SU-DHL-6 (cell line): ENCODE measurements around the gene RGS6.

ENCODE experiments used
- H2AFZ ChIP-seq: fragments of 200-600 bp; sonication (generic); 2 replicates; pipeline ENCODE4 v1.6.1; 2014; ENCODE audit warnings: low read depth, mild to moderate bottlenecking, moderate library complexity, mixed read lengths, antibody characterized with exemption, low read length; ENCODE audit not compliant: severe bottlenecking
- H3F3A ChIP-seq: fragments of 200-600 bp; shearing (Covaris generic); 2 replicates; pipeline ENCODE4 v1.6.0; 2016; ENCODE audit warnings: antibody characterized with exemption, mild to moderate bottlenecking; ENCODE audit not compliant: insufficient read depth
- H3K27ac ChIP-seq: fragments of 200-600 bp; sonication (generic); 2 replicates; pipeline ENCODE4 v1.5.1; 2016; ENCODE audit warnings: low read depth, mild to moderate bottlenecking, low read length, moderate library complexity, mixed read lengths
- H3K27me3 ChIP-seq: fragments of 200-600 bp; sonication (generic), shearing (Covaris generic); 2 replicates; pipeline ENCODE4 v1.6.0; 2014; ENCODE audit warnings: mild to moderate bottlenecking, low read length
- H3K36me3 ChIP-seq: fragments of 200-600 bp; sonication (generic); 2 replicates; pipeline ENCODE4 v1.6.1; 2014; ENCODE audit warnings: mild to moderate bottlenecking, low read length, mixed read lengths
- H3K4me2 ChIP-seq: fragments of 300-600, 200-600 bp; shearing (Covaris generic), sonication (generic); 2 replicates; pipeline ENCODE4 v1.6.0; 2014; ENCODE audit warnings: low read length, low read depth, mild to moderate bottlenecking; ENCODE audit not compliant: poor library complexity, severe bottlenecking
- H3K4me3 ChIP-seq: fragments of 200-600 bp; sonication (generic); 2 replicates; pipeline ENCODE4 v1.5.1; 2014; ENCODE audit warnings: antibody characterized with exemption, low read length, mild to moderate bottlenecking, mixed read lengths; ENCODE audit not compliant: insufficient read depth, poor library complexity, severe bottlenecking
- H3K79me2 ChIP-seq: fragments of 200-600 bp; sonication (generic); 2 replicates; pipeline ENCODE4 v1.6.1; 2014; ENCODE audit warnings: mild to moderate bottlenecking, low read length, moderate library complexity; ENCODE audit not compliant: insufficient read depth
- H3K9ac ChIP-seq: fragments of 200-600 bp; sonication (generic); 2 replicates; pipeline ENCODE4 v1.7.0; 2014; ENCODE audit warnings: mild to moderate bottlenecking, low read length
- H3K9me2 ChIP-seq: fragments of 200-600 bp; sonication (generic); replicated peaks from 2 replicates; pipeline ENCODE4 v1.6.1; 2014; ENCODE audit warnings: low read length; ENCODE audit not compliant: insufficient read depth
- H3K9me3 ChIP-seq: fragments of 200-600 bp; sonication (generic); 2 replicates; pipeline ENCODE4 v1.6.1; 2014; ENCODE audit warnings: low read length, mixed read lengths; ENCODE audit not compliant: insufficient read depth
- H4K20me1 ChIP-seq: fragments of 200-600 bp; sonication (generic); 2 replicates; pipeline ENCODE4 v1.6.1; 2014; ENCODE audit warnings: low read depth, mild to moderate bottlenecking, antibody characterized with exemption, low read length, moderate library complexity, mixed read lengths
- CTCF ChIP-seq: fragments of 200-600 bp; sonication (generic); IDR thresholded peaks from one replicate; pipeline ENCODE4 v1.5.1; 2017; ENCODE audit warnings: antibody characterized with exemption, mild to moderate bottlenecking, low read length, moderate library complexity; ENCODE audit not compliant: insufficient read depth, poor library complexity, severe bottlenecking
- EZH2phosphoT487 ChIP-seq: fragments of 200-600 bp; sonication (generic), shearing (Covaris generic); conservative IDR thresholded peaks from 2 replicates; pipeline ENCODE4 v1.6.1; 2018; ENCODE audit warnings: mild to moderate bottlenecking, antibody characterized with exemption, low read length, moderate library complexity, mixed read lengths

The RGS6 gene

DNA sequence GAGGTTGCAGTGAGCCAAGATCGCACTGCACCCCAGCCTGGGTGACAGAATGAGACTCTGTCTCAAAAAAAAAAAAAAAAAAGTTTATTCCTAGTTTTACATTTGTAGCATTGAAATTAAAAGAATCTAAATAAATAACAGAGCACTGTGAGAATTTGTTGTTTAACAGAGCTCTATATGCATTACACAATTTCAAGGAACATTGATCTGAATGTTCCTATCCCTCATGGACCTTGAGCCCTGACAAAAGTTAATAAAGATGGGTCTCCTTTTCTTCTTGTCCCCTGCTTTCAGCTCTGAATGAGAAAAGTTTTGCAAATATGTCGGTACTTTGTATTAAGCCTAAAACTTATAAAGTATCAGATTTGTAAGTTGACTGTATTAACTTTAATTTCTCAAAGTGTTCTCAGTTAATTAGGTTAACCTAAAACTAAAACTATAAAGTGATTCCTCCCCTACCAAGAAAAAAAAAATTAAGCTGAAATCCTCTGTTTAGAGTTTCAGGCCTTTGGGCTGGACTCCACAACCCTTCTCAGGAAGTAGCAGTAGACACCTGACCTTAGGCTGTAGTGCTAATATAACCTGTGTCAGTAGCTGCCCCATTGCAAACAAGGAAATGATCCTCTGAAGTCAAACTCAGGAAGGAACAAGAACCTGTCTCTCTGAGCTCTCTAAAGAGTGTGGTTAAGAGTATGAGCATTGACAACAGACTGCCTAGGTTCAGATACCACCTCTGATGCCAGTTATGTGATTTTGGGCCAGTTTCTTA, 484.0 kb downstream of the RGS6 start:
- Histone ChIP-seq H3K27ac (no peak overlapping the region), H3K27me3 (no peaks in the 10 kb centered on the region), H3K36me3 (no peaks in the 10 kb centered on the region), H3K4me2 (no peak overlapping the region), H2AFZ (no peak overlapping the region), H4K20me1 (no peaks in the 10 kb centered on the region), H3K9ac (no peak overlapping the region), H3K9me2 (no peaks in the 10 kb centered on the region), H3K79me2 (no peaks in the 10 kb centered on the region), H3K4me3 (no peak overlapping the region), H3F3A (no peaks in the 10 kb centered on the region), H3K9me3 (no peaks in the 10 kb centered on the region)
- TF ChIP-seq CTCF (no peak), EZH2phosphoT487 (no peak)

DNA sequence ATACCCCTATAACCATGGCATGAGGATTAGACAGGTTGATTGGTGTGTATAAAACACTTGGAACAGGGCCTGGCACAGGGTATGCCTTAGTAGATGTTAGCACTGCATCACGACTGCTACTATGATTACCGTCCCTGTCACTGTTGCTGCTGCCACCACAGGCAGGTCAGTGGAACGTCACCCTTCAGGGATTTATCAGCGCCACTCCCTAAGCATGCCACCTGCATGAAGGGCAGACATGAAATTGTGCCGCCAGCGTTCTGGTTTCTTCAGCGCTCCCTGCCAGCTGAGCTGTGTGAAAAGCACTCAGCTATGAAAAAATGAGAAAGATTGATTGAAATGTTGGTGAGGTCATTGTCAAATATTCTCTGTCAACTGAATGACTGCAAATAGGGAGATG, 484.7 kb downstream of the RGS6 start:
- TF ChIP-seq CTCF (peak; percentile 40), EZH2phosphoT487 (no peak)

GRCh38 chr14:72418806-72419205, 486.6 kb downstream of the RGS6 start:
- no peak overlapping the region for H3K4me2 ChIP-seq
- H3F3A ChIP-seq: no peaks in the 10 kb centered on the region
- no peaks in the 10 kb centered on the region for H3K36me3 ChIP-seq
- H2AFZ ChIP-seq: no peak overlapping the region
- no peaks in the 10 kb centered on the region for H3K79me2 ChIP-seq
- no peaks in the 10 kb centered on the region for H4K20me1 ChIP-seq
- H3K4me3 ChIP-seq: no peak overlapping the region
- H3K27ac ChIP-seq: no peak overlapping the region
- no peaks in the 10 kb centered on the region for H3K27me3 ChIP-seq
- no peak for TF ChIP-seq EZH2phosphoT487
- no peak for TF ChIP-seq CTCF
- H3K9ac ChIP-seq: no peak overlapping the region
- no peaks in the 10 kb centered on the region for H3K9me2 ChIP-seq
- no peaks in the 10 kb centered on the region for H3K9me3 ChIP-seq

More for the DNA sequence above, 484.7 kb downstream of the RGS6 start:
- Histone ChIP-seq H3K9me2 (no peaks in the 10 kb centered on the region), H3K4me3 (no peak overlapping the region), H3K9me3 (no peaks in the 10 kb centered on the region), H3K9ac (no peak overlapping the region), H4K20me1 (no peaks in the 10 kb centered on the region), H2AFZ (no peak overlapping the region), H3F3A (no peaks in the 10 kb centered on the region), H3K79me2 (no peaks in the 10 kb centered on the region), H3K36me3 (no peaks in the 10 kb centered on the region), H3K27me3 (no peaks in the 10 kb centered on the region), H3K27ac (no peak overlapping the region), H3K4me2 (no peak overlapping the region)
